TTC549 (cell line): ENCODE data around the gene TMEM117.
"Not testable (repeated sequence)": the region's sequence is repeated elsewhere in the genome, so short reads cannot be mapped to it uniquely, and the experiment has no call there.

Experiments used
- FAIRE-seq: peaks from 2 replicates; lab custom pipeline; 2012; peaks lifted over from hg19 to GRCh38; lab: Jason Lieb, UNC

Gene TMEM117

DNA sequence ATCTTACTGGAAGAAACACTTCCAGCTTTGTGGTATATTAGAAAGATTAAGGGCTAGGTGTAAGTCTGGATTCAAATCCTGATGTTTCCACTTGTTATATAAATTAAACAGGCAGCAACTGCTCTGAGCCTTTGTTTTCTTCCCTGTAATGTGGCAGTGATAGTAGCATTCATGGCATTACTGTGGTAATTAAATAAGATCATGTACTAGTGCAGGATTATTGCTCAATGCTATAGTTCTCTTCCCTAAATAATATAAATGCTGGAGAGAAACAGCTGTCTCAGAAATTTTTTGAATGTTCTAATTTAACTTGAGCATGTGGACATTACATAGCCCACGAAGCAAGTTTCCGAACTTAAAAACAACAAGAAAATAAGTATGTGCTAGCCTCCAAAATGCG, 5.4 kb downstream of the TMEM117 start:
- no peak for FAIRE-seq

DNA sequence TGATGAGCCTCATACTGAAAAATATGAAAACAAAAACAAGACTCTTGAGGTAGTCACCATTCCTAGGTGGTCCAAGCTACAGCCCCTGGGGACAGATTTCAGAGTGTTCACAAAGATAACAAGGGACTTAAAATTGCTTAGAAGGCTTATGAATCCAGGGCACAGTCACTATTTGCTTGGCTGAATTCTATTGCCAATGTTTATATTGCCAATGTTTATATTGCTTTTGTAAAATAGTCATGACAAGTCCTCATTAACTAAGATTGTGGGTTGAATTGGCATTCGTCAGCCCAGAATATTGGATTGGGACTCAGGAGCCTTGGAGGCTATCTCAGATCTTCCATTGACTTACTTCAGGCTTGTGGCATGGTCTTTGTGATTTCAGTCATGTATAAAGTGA, 6.4 kb downstream of the TMEM117 start:
- no peak for FAIRE-seq

DNA sequence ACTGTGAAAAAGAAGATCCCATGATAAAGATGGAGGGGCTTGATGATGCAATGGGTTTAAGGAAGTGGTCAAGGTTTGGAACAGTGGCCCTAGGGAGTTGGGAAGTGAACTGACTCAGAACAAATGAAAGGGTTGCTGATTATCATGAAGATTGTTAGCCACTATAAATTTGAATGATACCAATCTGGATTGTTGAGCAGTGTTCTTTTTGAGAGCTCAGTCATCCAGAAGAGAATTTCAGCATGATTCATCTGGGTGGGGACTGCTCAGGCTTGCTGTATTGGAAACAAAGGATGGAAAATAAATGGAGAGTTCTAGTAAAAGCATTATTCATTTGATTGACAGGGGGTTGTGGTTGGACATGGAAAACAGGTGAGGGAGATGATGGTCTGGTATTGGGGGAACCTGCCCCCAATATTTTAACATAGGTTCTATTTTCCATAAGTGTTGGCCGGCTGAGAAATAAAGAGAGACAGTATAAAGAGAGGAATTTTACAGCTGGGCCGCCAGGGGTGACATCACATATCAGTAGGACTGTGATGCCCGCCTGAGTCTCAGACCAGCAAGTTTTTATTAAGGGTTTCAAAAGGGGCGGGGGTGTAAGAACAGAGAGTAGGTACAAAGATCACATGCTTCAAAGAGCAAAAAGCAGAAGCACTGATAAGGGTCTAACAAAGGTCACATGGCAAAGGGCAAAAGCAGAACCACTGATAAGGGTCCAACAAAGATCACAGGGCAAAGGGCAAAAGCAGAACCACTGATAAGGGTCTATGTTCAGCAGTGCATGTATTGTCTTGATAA, 11.7 kb downstream of the TMEM117 start:
- FAIRE-seq: not testable (repeated sequence)

DNA sequence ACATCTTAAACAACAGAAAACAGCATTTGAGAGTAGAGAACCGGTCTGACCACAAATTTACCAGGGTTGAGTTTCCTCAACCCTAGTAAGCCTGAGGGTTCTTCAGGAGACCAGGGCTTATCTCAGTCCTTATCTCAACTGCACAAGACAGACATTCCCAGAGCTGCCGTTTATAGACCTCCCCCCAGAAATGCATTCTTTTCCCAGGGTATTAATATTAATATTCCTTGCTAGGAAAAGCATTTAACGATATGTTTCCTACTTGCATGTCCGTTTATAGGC, 12.3 kb downstream of the TMEM117 start:
- FAIRE-seq: no peak

DNA sequence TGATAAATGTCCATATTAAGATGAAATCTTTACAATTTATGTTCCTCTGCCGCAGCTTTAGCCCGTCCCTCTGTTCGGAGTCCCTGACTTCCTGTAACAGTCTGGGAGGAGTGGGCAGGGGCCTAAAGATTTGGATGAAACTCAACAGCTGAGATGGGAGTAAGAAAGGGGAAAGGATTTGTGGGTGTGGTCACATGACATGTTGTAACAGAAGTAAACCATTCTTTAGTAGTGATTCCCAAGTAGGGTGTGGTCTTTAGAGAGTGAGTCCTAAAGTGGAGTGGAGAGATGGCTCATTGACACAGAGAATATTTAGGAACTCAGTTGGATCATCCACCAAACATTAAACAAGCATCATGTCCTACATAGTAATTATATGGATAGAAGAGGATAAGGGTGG, 12.9 kb downstream of the TMEM117 start:
- no peak for FAIRE-seq

DNA sequence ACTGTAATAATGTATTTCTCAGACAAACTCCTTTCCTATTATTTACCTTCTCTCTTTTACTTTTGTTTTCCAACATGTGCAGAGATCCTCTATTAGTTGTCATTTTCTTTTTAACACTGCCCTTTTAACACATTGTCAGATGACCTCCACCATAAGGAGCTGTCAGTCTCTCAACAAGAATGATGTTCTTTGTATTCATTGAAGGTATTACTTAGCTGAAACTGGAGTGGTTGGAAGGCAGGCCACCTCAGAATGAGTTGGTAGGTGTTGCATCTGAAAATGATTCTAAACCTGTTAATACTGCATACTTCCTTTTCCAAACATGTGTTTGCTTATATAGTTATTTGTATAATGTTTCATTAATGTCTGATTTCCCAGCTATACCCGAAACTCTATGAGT, 16.9 kb downstream of the TMEM117 start:
- FAIRE-seq: no peak

DNA sequence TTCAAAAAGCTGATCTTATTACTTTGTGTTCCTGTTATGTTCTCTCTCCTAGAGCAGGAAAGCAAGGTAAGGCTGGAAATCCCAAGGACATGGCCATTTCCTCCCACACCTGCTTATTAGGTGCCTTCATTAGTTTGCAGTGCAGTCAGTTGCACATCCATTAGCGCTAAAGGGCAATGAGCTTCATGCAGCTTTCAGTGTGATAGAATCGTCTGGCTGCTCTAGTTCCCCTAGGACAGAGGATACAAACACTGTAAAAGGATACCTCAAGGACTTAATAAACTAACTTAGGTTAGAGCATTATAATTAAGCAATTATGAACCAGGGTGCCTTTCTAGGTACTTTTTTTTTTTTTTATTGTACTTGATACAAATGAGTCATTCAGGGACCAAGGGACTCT, 21.1 kb downstream of the TMEM117 start:
- no peak for FAIRE-seq

DNA sequence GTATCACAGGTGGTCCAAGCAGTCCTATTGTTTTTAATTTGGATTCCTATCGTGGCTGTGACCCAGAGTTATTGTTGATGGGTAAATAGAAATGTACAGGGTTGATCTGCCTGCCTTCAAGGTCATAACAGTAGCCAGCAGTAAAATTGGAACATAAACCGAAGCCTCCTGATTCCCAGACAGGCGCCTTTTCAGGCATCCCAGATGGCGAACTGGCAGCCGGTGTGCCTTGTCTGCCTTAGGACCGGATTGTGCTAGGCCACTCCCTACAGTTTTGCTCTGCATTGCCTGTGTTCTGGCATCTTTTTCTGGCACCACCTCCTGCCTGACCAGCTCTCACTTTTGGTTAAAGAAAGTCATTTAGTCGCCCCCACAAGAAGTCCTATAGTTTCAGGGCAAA, 22.2 kb downstream of the TMEM117 start:
- FAIRE-seq: no peak

DNA sequence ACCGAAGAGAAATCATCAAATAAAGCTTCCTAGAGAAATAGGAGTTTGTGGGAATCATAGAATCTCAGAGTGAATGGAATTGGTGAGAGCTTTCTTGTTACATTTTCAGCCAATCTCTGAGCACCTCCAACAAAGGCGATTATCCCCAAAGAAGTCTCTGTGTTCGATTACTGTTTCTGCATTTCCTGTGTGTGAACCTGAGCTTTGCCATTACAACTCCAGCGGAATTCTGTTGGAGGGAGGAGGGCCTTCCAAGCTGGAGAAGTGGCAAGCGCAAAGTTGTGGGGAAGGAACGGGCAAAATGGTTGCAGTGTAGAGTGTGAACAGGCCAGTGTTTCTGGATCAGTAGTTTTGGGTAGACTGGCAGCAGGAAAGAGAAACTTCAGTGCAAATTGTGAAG, 23.1 kb downstream of the TMEM117 start:
- no peak for FAIRE-seq

DNA sequence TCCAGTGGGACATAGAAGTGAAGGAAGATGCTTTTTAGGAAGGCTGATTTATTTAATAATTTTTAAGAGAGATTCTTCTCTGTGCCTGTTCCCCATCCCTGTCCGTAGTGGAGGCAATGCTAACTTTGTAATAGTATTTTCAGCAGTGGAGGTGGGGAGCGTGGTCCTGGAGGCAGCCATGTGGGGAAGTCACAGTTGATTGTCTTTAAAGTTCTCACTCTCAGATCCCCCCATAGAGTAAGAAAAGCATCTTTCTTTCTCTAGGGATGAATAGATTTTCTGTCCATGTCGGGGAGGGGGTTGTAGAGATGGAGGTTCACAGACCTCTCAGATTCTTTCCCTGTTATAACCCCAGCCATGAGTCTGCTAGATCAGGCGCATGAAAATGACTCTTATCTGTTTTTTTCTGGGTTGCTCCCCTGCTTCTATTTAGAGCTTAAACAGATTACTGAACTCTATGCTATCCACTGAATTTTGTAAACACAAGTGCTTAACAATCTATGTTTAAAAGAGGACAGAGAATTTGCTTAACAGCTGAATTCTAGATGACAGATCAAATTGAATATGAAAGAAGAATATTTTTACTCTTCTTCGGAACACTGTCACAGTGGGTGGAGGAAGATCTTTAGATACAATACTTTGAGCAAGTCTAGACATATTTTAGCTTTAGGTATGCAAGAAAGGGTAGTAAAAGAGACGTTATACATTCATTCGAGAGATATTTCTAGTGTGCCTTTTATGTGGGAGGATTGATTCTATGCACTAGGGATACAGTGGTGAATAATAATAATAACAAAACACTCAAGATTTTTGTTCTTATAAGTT, 25.3 kb downstream of the TMEM117 start:
- no peak for FAIRE-seq

DNA sequence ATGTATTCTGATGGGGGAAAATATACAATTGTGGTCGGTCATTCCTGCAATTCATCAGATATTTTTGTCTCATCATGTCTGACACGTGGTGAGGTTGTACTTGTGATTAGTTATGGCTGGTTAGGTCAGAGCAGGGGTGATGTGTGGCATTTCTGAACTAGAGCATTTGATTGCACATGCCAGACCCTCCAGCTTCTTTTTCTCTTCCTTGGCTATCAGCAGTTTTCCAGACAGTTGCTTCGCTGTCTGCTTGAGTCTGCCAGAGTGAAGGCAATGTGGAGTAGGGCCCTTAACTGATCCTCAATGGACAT, 25.9 kb downstream of the TMEM117 start:
- no peak for FAIRE-seq

DNA sequence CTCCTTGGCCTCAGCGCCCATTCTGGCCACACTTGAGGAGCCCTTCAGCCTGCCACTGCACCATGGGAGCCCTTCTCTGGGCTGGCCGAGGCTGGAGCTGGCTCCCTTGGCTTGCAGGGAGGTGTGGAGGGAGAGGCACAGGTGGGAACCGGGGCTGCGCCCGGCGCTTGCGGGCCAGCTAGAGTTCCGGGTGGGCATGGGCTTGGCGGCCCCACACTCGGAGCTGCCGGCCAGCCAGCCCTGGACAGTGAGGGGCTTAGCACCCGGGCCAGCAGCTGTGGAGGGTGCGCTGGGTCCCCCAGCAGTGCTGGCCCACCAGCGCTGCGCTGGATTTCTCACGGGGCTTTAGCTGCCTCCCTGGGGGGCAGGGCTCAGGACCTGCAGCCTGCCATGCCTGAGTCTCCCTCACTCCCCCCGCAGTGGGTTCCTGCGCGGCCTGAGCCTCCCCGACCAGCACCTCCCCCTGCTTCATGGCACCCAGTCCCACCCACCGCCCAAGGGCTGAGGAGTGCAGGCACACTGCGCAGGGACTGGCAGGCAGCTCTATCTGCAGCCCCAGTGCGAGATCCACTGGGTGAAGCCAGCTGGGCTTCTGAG, 28.0 kb downstream of the TMEM117 start:
- FAIRE-seq: no peak

DNA sequence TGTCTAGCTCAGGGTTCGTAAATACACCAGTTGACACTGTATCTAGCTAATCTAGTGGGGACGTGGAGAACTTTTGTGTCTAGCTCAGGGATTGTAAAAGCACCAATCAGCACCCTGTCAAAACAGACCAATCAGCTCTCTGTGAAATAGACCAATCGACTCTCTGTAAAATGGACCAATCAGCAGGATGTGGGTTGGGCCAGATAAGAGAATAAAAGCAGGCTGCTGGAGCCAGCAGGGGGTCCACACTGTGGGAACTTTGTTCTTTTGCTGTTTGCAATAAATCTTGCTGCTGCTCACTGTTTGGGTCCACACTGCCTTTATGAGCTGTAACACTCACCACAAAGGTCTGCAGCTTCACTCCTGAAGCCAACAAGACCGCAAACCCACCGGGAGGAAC, 28.7 kb downstream of the TMEM117 start:
- not testable (repeated sequence) for FAIRE-seq

DNA sequence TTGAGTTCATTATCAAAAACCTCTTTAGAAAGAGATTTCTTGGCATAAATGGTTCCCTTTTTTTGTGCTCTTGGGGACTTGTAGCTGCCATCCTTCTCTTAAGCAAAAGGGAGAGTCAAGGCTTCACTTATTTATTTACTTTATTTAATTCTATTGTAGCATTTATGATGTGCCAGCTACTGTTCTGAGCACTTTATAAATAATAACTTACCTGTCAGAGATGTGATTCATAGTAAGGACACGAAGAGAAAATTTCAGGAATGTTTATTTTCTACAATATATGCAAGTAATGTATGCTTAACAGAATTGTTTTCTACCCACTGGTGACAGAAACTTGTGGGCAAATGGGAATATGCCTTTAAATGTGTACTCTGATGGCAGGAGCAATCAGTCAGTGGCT, 33.3 kb downstream of the TMEM117 start:
- no peak for FAIRE-seq

DNA sequence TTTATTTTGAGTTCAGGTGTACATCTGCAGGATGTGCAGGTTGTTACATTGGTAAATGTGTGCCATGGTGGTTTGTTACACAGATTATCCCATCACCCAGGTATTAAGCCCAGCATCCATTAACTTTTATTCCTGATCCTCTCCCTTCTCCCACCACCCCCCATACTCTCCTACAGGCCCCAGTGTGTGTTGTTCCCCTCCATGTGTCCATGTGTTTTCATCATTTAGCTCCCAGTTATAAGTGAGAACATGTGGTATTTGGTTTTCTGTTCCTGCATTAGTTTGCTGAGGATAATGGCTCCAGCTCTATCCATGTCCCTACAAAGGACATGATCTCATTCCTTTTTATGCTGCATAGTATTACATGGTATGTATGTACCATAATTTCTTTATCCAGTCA, 33.9 kb downstream of the TMEM117 start:
- not testable (repeated sequence) for FAIRE-seq

DNA sequence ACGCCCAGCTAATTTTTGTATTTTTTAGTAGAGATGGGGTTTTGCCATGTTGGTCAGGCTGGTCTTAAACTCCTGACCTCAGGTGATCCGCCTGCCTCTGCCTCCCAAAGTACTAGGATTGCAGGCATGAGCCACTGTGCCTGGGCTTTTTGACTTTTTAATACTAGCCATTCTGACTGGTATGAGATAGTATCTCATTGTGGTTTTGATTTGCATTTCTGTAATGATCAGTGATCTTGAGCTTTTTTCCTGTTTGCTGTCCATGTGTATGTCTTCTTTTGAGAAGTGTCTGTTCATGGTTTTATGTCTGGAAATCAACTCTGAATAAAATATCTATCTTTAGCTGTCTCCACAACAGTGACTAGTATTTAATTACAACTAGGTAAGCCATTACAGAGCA, 35.4 kb downstream of the TMEM117 start:
- FAIRE-seq: not testable (repeated sequence)

DNA sequence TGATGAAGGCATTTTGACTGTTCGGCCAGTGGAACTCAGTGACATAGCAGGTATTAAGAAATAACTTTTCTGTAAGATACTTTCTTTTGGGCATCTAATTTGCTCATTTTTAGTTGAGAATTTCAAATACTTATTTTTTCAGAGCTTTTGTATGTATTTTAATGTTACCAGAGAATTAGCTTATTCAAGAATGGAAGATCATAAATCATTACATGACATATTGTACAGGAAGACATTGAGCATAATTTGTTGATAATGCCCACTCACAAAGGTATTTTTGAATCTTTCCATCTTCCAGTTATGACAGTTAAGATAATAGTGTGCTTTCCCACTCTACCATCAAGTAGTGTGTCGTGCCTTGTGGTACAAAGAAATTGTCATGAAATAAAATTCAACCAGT, 36.5 kb downstream of the TMEM117 start:
- no peak for FAIRE-seq

DNA sequence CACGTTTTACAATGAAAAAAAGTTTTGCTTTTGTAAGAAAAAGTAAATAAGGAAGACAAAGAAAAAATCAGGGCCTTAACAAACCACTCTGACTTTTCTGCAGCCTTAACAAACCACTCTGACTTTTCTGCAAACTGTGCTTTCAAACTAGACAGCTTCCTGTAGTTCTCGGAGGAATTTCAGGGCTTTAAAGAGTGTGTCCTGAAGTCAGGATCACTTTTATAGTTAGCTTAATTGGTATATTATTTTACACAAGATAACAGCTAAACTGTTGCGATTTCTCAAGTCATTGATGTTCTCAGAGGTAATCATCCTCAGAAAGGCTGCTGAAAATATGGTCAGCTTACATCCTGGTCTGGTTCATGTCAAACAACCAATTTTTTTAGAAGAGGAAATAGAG, 42.2 kb downstream of the TMEM117 start:
- FAIRE-seq: no peak

DNA sequence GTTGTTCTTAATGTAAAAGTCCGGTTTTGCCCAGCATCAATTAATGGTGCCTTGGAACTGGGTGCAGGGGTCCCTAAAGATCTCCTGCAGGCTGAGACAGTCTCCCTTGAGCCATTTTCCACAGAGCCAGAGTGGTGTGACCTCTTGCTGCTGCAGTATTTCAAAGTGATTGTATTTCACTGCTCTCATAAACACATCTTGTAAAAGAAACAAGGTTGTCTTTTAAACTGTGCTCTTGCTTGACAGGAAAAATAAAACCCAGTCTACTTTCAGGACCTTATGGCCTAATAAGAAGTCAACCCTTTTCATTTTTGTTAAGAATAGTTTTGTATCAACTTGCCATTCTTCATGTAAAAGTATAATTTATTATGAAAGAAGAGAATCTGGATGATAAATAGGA, 44.7 kb downstream of the TMEM117 start:
- no peak for FAIRE-seq

DNA sequence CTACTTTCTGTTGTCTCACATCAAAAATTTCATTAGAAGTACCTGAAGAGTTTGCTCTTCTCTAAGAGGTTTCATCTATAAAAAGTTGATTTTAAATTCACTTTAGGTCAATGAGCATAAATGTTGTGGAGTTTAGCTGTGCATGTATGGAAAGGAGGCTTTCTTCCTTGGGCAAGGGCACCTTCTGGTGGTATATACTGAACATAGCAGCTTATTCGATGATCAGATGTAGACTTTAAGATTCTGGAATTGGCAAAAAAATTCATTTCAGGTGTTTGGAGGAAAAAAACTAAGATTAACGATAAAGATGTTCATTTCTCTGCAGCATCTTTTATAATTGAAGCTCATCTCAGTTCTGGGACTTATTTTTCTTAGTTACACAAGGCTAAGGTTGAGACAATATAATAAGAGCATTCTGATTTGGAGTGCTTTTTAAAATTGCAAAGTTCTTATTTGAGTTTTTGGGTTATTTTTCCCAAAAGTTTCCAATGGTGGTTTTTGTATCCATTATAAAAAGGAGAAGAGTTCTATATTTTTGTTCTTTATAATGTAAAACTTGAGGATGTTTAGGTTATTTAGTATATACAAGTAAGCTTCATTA, 46.8 kb downstream of the TMEM117 start:
- peak; percentile 90 for FAIRE-seq

DNA sequence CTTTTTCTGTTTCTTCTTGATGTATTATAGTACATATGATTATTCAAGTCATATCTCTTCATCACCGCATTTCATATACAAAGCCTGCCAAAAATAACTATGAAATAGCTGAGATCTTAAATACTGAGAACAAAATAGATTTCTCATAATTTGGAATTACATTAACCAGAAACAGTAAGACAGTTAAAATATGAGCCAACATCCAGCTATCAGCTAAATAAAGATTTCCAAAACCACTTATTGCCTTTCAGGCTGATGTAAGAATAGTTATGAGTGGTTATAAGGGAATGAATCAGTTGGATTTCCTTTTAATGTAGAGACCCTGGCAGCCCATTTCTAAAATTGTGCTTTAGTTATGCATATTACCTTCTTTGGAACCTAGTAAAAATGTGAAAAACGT, 47.4 kb downstream of the TMEM117 start:
- no peak for FAIRE-seq

DNA sequence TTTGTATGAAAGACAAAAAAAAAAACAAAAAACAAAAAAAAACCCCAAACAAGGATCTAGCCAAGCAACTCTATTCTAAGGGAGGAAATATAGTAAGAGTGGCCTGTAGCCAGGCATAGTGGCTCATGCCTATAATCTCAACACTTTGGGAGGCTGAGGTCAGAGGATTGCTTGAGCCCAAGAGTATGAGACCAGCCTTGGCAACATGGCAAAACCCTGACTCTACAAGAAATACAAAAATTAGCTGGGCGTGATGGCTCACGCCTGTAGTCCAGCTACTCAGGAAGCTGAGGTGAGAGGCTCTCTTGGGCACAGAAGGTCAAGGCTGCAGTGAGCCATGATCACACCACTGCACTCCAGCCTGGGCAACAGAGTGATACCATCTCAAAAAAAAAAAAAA, 47.9 kb downstream of the TMEM117 start:
- no peak for FAIRE-seq

DNA sequence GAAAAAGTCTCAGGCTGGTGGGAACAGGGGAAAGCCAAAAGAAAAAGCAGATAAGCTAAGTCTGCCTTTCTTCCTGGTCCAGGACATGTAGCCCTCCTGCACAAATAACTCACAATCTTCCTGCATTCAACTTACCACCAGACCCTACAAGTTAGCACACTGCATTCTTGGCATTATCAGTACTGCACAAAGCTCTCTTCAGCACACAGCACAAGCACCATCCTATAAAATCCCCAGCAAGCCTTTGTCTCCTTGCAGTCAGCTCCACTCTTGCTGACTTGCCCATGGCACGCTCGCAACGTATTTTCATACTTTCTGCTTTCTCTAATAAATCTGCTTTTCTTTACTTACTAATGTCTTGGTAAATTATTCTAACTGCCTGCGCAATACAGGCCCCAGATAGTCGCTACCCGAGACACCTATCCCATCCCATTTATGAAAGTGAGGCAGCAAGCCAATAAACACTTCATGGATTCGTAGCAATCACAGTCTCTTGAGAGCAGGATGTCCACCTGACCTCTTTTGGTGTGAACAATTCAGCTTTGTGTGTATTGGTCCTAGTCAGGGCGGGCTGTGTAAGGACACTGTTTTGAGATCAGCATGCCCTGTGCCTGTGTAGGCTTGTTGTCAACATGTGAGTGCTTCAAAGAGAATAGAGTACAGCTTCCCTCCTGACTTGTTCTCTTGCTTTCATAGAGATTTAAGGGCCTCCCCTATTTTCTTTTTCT, 49.0 kb downstream of the TMEM117 start:
- FAIRE-seq: no peak
